Retinal pigment epithelial cell (primary cell): Measurements from ENCODE around the gene GKN1.
A peak's percentile ranks its signal among the peaks of the same experiment; 100 is the strongest.

Experiments used
- DNase-seq: peaks from one replicate; pipeline ENCODE4 v3.0.0-alpha.2; 2010; ENCODE audit warnings: low read depth
- H3K4me3 ChIP-seq: 2 replicates; pipeline ENCODE4 v1.5.1; 2011; ENCODE audit warnings: mild to moderate bottlenecking, low read length, control low read depth, moderate library complexity
- CTCF ChIP-seq: conservative IDR thresholded peaks from 2 replicates; pipeline ENCODE4 v1.5.1; 2011; ENCODE audit warnings: low read depth, low read length, control low read depth, inconsistent platforms

Gene GKN1

GRCh38 chr2:69013142-69013839 is 38.9 kb downstream of the GKN1 start, which contains the start of gene ANTXR1:
Gene ANTXR1, plus strand, starts transcription at chr2:69013179. Its CDS starts 321 bp downstream, at chr2:69013500.
- H3K4me3 ChIP-seq: peak within 1 kb of the TSS; percentile 98
- DNase-seq: no peak
- no peak for TF ChIP-seq CTCF

DNA sequence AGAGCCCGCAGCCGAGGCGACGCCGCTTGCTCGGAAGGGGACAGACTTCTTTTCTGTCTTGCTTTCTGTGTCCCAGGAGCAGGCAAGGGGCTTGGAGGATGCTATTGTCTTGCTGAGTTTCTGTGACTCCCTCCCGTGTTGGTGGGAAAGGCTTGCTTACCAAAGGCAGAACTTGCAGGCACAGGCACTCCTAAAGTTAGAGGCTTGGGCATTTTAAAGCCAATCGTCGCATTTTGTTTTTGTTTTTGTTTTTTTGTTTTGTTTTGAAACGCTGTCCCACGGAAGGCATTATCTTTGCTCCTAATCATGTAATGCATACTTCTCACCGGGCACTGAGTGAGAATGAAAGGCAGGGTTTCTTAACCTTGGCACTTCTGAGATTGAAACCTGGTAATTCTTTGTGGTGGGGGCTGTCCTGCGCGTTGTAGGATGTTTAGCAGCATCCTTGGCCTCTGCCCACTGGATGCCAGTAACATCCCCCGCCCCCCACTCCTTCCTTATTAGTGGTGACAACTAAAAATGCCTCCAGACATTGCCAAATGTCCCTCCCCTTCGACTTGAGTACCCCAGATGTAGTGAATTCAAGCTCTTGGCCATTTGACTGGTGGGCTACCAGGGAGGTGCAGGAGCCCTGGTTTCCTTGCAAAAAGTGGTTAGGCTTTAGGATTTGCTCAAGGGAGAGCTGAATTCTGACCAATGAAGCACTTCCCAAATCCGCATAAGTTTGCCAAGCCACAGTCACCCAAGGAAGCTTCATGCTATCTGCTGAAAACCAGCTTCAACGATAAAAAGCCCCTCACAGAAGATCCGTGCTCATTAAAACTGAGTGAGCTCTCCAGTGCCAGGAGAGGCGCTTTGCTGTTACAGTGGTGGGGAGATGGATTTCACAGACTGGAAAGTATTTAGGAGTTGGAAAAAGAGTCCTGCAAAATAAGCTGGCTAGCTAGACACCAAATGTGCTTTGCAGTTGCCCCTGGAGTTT is 39.7 kb downstream of the GKN1 start:
- TF ChIP-seq CTCF: peak; percentile 6
- H3K4me3 ChIP-seq: peak overlapping the region; percentile 98
- DNase-seq: no peak

- H3K4me3 ChIP-seq: peak overlapping the region; percentile 6
- TF ChIP-seq CTCF: no peak
- DNase-seq: no peak
Measured at GRCh38 chr2:69017080-69017479, 42.6 kb downstream of the GKN1 start.

DNA sequence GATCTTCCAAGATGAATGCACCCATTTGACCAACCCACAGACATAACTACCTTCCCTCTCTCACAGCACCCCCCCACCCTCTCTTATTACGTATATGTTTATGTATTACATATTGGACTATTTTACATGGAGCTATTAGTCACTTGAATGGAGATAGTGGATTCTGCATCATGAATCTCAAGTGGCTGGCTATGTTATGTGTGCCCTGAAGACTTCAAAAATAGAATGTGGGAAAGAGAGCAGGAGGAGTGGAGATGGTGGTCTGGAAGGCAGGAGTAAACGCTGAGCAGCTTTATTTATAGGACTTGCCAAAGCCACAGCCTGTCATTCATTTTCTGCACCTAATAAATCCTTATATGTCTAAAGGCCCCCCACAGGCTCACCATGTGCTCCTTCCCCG is 43.4 kb downstream of the GKN1 start:
- H3K4me3 ChIP-seq: no peak overlapping the region
- DNase-seq: no peak
- TF ChIP-seq CTCF: no peak

DNA sequence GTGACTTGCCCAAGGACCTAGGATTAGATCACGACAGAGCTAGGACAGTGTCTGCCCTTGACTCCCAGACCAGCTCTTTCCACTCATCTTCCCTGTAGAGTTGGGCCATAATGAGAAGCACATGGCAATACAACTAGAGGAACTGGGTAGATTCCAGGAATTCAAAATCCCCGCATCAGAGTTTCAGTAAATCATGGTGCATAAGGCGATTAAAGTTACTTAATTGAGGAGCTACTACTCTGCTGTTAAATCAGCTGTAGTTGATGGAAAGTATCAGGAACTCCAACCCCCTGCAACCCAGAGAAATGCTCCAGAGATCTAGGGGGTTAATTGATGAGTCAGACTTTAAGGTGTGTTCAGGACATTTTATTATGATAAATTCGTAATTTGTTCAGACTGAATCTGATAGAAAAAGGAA is 44.3 kb downstream of the GKN1 start:
- DNase-seq: no peak
- no peak for TF ChIP-seq CTCF
- H3K4me3 ChIP-seq: no peak overlapping the region

DNA sequence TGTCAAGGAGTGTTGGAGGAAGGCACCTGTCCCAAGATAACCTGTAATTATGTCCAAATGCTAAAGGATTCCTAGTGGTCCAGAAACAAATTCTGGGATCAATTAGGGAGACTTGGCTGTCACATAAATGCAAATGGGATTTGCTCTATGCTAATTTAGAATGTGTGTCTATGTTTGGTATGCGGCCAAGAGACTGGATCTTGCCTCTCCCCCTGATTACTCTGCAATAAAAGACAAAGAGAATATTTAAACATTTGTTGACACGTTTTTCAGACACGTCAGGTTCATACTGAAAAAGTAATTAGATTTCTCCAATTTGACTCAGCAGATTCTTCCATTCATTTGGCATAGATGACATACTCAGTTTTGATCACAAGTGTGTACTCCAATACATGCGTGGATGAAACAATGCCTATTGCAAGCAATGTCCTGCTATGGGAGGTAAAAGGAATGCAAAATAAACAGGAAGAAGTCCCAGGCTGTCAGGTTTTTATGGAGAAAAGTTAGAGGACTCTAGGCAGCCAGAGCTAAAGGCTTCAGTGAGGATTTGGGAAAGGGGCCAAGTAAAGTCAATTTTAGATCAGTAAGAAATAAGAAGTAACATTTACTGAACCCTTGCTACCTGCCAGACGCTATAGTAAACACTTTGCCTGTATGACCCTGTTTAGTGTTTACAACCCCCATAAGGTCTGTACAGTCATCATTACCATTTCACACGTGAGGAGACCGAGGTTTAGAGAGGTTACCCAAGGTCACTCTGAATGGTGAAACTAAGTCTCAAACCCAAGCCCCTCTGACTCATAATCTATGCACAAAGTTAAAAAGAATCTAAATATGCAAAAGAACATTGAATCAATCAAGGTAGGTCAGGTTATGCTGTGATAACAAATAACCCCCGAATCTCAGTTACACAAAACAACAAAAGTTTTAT is 46.3 kb downstream of the GKN1 start:
- no peak overlapping the region for H3K4me3 ChIP-seq
- DNase-seq: no peak
- TF ChIP-seq CTCF: no peak
